Heart left ventricle (tissue), 13 donors: ENCODE results near the gene KMT5B.

Experiments used
- CTCF ChIP-seq, 12 donors: fragments of 200-600 bp; sonication (generic) in 4 of 12; IDR thresholded peaks; one replicate each; pipeline versions ENCODE4 v1.5.0 to v1.8.0; 2018 to 2022; ENCODE audit warnings: antibody characterized with exemption in 12 of 12, mild to moderate bottlenecking in 5 of 12
- POLR2A ChIP-seq, 2 donors: fragments of 450-650 bp; IDR thresholded peaks; one replicate each; pipeline ENCODE4 v1.6.1; 2017; ENCODE audit warnings: antibody characterized with exemption in 2 of 2, mild to moderate bottlenecking in 2 of 2, moderate library complexity in 2 of 2
- donor health status: ischemic (EF 13 %, LVEDD 7.1; RV severe dilation, severe dysfunction).
- donor health status: DM: no; HTN: yes; CAD: no.
- donor health status: DM: no; HTN: no; CAD: no.
- donor health status: ischemic (EF 25% LVEDD 6.9; RV normal size, moderate dysfunction).
- donor health status: ischemic (EF 25% LVEDD 5.7; RV mildly dilated, moderate dysfunction).
- donor health status: ischemic (EF 35%, LVEDD 5.7; RV mildly dilated, moderate dysfunction).
- donor health status: nonischemic (EF 11% LVEDD 7.7; RV severe dilation, severe dysfunction).
- donor health status: DM: yes; HTN: yes; CAD: no.
- donor health status: PGD.
- donor health status: ischemic (EF 29% LVEDD 5.4; RV normal size, mild dysfunction).
- donor health status: nonischemic (EF 23%, LVEDD 6.1; RV moderate dilation, normal function).

- TF ChIP-seq CTCF (IDR thresholded peaks at IDR 0.05) (peak; percentile 83 to 93 (median 89)), POLR2A (IDR thresholded peaks at IDR 0.05) (no peak)
Measured at GRCh38 chr11:68257477-68258362, 44.6 kb upstream of the KMT5B start.
